ENCODE results near the gene FHIT. TPM values are rescaled to one million over a fixed set of nuclear protein-coding genes. Genes with fewer than 3 reads are reported as not detected.

FHIT gene
- total RNA-seq, result 10.2 TPM

DNA sequence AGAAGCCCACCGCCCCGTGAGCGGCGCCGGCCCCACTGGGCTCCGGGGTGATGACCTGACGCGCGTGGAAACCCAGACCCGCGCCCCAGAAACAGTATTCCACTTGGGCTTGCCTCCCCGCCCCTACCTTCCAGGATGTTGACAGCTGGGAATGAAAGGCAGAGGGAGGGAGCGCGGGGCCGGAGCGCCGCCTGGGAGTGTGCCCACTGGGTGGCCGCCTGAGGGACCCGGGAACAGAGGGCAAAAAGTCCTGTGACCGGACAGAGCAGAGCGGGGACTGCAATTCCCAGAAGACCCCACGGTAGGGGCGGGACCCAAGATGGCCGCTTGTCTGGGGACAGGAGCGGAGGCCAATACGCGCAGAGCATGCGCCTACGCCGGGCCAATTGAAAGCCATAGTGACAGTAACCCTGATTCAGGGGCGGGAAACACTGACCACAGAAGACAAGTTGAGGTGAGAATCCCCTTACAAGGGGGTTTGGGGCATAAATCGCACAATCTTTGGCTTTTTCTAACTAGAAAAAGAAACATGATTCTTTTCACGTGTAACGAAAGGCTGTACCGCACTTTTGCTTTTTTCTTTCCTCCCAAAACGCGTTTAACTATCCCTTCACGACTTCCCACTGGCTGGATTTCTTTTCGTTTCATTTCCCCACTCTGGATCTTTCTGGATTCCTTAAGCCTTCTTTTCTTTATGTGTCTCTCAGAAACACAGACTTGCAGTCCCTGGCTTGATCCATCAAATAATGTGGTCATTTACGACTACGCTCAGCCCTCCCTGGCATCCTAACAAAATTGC is at the start of gene FHIT:
FHIT (minus strand) TSS at position 279 of the 799 bp plus-strand sequence.
- DNase-seq (ENCODE audit: low spot score) (peak; percentile 97), ATAC-seq (peak; percentile 100)
- intact Hi-C loops (cut with DNase I), result no loop called here

DNA sequence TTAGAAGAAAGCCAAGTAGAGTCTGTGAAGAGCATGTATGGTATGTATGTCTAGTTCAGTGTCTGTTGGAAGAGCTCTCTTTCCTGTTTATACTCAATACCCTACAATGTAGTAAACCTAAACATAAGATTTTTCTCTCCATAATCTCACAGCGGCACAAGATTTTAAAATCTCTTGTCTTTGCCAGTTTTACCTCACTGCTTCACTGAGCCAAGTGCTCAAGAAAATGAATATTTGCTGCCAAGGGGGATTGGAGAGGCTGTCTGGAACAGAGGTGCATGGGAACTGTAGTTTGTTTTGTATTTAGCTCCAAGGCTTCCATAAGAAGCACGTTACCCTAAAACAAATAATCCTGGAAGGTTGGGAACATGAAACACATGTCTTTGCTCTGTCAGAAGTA is 49.5 kb upstream of the FHIT start:
- DNase-seq (ENCODE audit: low spot score) (no peak), ATAC-seq (no peak)
- intact Hi-C loops (cut with DNase I), result no loop called here

DNA sequence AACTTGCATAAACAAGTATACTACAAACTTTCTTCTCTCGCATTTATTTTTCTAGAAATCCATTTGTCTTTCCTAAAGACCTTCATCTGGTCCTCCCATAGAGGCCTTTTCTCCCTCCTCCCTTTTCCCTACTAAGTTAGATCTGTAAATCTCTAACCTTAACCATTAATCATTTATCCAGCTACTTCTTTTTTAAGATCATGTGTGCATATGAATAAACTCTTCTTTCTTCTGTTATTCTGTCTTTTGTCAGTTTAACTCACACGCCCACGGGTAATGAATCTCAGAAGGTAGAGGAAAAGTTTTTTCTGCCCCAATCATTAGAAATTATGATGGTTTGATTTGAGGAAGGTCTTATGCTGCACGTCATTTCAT is 48.7 kb upstream of the FHIT start:
- intact Hi-C loops (cut with DNase I), result no loop called here
- ATAC-seq (no peak), DNase-seq (ENCODE audit: low spot score) (no peak)

DNA sequence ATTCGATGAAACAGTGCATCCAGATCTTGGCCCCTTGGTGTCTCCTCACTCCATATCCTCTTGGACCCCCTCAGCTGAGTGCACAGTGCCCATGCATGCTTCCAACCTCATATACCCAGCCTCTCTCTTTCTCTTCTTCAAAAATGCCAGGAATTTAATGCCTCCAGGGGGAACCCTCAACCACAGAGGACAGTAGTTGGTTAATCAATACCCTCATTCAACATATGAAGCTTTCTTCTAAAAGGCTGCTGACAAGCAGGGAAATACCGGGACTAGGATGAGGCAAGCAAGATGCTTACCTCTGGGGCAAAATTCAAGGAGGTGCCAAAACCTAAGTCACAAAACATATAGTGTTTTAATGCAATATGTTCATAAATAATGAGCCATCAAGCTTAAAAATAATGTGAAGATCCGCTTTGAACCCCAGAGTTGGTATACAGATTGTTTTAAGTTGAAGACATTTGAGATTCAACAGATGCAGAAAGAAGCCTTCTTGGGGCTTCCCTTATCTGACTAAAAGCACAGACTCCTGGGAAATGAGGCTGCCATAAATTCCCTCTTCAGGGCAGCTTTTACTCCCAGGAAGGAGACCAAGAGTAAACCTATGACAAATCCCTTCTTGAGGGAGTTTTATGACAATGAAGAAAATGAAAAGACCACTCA is 48.2 kb upstream of the FHIT start:
- ATAC-seq (no peak), DNase-seq (ENCODE audit: low spot score) (no peak)
- intact Hi-C loops (cut with DNase I), result no loop called here

DNA sequence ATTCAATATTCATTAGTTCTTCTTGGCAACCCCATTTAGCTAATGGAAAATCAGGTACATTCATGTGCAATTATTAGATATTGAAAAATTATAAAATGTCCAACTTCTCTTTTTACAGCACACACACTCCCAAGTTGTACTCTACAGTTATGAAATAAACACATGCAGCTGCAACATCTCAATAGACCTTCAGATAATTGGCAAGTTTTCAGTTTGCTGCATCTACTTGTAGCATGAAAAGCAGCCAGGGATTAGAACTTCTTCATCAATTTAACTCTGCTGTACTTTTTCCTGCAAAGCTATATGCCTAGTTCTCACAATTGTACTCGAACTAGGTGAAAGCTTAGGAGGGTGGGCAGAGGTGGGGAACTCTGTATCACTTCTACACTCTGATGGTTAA is 46.6 kb upstream of the FHIT start:
- ATAC-seq, result no peak
- intact Hi-C loops (cut with DNase I), result no loop called here
- DNase-seq (ENCODE audit: low spot score), result no peak

DNA sequence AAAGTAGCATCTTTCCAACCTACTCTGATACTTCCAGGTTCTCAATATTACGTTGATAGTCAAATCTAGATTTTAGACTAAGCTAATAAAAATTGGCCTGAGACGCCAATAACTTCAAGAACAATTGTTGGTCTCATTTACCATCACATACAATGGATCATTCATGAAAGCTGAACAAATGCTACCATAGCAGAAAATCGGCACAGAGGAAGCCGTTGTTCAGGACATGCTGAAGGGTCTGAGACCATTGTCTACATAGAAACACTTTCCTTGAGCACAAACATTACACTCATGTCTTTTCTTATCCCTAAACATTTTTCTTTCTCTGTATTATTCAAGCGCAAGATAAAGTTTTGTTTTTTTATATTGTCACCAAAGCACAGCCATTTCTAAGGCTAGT is 37.2 kb upstream of the FHIT start:
- DNase-seq (ENCODE audit: low spot score), result no peak
- ATAC-seq, result no peak
- intact Hi-C loops (cut with DNase I), result no loop called here

DNA sequence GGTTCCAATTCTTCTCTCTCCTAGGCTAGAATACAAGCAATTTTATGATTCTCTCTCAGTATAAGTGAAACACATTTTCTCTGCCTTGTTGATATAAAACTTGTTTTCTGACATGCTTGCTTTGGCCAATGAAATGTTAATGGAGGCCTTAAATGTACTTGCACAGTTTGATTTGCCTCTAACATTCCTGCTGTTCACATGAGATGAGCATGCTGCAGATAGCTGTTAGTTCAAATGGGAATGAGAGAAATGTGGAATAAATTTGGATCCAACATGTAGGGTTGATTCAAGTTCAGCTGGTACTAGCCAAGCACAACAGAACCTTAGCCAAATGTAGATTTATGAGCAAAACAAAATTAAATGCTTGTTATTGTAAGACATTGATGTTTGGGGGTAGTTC is 32.6 kb upstream of the FHIT start:
- ATAC-seq (no peak), DNase-seq (ENCODE audit: low spot score) (no peak)
- intact Hi-C loops (cut with DNase I), result no loop called here

DNA sequence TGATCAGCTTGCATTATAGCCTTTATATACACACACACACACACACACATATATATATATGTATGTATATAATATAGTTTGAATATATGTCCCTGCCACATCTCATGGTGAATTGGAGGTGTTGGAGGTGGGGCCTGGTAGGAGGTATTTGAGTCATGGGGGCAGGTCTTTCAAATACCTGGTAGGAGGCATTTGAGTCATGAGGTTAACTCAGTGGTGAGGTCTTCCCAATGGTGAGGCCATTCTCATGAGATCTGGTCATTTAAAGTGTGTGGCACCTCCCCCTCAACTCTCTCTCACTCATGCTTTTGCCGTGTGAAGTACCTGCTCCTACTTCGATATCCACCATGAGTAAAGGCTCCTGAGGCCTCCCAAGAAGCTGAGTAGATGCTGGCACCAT is 27.5 kb upstream of the FHIT start:
- intact Hi-C loops (cut with DNase I), result no loop called here
- ATAC-seq (no peak), DNase-seq (ENCODE audit: low spot score) (no peak)

DNA sequence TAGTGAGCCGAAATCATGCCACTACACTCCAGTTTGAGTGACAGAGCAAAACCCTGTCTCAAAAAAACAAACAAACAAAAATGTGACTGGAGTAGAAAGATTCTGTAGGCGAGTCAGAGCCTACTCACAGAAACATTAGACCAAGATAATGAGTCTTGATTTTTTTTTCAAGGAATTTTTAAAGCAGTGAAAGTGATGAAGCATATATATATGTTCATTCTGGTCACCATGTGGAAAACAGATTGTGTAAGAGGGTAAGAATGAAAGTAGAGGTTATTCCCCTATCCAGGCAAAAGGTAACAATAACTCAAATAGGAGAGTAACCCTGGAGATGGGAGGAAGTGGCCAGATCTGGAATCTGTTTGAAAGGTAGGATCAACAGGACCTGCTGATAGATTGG is 26.2 kb upstream of the FHIT start:
- intact Hi-C loops (cut with DNase I), result no loop called here
- ATAC-seq, result no peak
- DNase-seq (ENCODE audit: low spot score), result no peak

DNA sequence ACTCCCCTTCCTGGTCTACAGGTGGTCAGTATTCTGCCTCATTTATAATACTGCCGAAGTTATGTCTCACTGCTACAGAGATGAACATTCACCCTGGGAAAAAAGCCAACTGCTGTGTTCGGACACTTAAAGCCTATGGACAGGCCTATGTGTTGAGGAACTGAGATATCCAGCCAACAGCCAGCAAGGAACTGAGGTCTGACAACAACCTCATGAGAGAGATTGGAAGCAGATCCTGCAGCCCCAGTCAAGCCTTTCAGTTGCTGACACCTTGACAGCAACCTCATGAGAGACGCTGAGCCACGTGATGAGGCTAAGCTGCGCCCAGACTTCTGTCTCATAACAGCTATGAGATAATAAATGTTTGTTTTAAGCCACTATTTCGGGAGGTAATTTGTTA is 18.2 kb upstream of the FHIT start:
- intact Hi-C loops (cut with DNase I), result no loop called here
- DNase-seq (ENCODE audit: low spot score), result no peak
- ATAC-seq, result no peak

DNA sequence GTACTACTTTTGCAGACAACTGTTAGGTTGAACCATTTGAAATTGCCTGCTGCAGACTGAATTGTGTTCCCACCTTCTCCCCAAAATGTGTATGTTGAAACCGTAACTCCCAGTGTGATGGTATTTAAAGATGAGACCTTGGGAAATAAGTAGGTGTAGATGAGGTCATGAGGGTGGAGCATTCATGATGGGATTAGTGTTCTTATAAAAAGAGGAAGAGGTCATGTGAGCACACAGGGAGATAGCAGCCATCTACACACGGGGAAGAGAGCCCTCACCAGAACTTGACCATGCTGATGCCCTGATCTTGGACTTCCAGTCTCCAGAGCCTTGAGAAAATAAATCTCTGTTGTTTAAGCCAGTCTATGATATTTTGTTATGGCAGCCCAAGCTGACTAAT is 17.4 kb upstream of the FHIT start:
- DNase-seq (ENCODE audit: low spot score) (no peak), ATAC-seq (no peak)
- intact Hi-C loops (cut with DNase I), result no loop called here

DNA sequence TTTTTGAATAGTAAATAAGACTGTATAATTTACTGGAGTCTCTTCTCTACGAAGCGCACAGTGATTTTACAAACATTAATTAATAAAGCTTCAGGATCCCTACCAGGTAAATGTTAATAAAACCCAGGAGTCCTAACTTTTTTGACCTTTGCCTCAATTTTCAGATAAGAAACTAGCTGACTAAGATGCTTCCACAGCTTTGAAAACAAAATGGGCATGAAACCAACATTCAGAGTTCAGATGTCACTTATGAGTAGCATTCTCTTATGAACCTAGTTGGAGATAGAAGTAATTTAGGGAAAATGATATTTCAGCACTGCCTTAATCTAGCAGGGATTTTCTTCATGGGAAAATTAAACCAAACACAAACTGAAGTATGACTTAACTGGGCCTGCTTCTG is 13.0 kb upstream of the FHIT start:
- DNase-seq (ENCODE audit: low spot score) (no peak), ATAC-seq (no peak)
- intact Hi-C loops (cut with DNase I), result no loop called here

DNA sequence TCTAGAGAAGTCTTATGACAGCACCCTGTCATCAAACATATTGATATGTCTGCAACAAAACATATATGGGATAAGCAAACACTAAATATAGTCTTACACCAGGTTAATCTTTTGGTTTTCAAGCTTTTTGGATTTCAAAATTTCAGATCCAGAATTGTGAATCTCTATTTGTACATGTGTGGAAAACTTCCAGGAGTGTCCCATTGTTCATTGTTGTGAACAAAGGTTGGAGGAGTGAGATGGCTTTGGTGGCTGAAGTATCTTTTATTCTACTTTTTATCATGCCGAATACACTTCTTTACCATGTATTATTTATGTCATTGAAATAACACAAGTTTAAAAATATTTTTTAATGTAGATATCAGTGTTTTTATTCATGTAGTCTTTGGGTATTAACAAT is 5.9 kb upstream of the FHIT start:
- intact Hi-C loops (cut with DNase I), result no loop called here
- DNase-seq (ENCODE audit: low spot score) (no peak), ATAC-seq (no peak)

DNA sequence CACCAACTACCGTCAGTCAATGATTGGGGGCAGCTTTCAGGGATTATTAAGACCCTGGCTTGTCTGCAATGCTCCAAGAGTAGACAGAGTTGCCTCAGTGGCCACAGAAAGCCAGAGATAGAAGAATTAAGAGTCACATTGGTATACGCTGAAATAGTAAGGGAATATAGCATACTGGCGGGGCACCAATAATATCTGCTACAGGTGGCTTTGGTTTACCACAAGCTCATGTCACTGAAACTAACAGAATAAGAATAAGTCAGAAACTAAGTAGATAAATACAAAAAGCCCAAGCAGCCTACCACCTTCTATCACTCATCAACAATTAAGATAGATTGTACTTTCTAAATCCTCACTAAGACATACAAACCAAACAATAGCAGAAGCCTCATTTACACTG is 2.5 kb upstream of the FHIT start:
- ATAC-seq (no peak), DNase-seq (ENCODE audit: low spot score) (no peak)
- intact Hi-C loops (cut with DNase I), result no loop called here

DNA sequence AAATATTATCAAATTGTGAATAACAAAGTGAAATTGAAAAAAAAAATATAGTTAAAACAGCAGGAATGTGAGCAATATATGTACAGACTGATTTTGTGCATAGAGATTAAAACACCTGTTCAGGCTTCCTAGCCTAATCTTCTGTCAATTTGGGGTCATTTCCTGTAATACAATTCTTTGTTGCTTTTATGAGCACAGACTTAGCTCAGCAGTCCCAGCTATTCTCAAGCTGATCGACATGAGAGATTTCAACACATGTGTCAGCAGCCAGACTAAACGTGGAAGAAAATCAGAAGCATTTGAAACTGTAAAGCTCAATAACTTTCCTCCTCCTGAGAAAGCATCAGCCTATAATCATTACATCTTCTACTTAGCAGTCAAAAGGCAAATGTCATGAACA is 1.6 kb upstream of the FHIT start:
- ATAC-seq (no peak), DNase-seq (ENCODE audit: low spot score) (no peak)
- intact Hi-C loops (cut with DNase I), result no loop called here

DNA sequence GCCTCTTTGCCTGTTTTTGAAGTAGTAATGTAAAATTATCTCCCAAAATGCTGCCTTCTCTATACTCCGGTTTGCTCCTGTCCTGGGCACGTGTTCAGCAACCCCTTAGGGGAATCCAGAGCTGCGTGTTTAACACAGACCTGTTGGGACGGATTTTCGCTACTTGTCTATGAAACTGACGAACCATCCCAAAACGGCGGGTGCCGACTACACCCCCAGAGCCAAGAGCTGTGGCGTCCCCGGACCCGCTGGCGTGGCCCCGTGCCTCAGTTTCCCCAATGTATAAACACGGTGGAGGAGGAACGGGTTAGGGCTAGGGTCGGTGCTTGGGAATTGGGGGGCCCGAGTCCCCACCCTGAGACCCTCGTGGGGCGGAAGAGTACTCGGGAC is 473 bp downstream of the FHIT start:
- DNase-seq (ENCODE audit: low spot score), result peak; percentile 70
- ATAC-seq, result peak; percentile 78
- intact Hi-C loops (cut with DNase I), result no loop called here

DNA sequence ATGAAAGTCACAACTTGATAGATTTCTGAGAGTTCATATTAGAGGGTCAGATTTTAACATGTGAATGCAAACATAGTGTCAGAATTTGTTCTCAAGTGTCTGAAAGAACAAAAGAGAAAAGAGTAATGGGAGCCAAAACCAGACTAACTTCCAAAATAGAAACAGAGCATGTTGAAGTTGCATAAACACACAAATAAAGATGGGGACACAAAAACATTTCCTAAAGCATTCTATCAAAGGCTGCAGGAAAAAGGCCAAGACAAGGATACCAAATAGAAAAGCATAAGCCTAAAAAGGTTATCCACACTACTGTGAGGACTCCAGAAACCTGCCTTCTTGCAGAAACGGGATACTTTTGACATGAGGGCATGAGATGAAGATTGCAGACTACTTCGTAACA is 2.8 kb downstream of the FHIT start:
- ATAC-seq (no peak), DNase-seq (ENCODE audit: low spot score) (no peak)
- intact Hi-C loops (cut with DNase I), result no loop called here

DNA sequence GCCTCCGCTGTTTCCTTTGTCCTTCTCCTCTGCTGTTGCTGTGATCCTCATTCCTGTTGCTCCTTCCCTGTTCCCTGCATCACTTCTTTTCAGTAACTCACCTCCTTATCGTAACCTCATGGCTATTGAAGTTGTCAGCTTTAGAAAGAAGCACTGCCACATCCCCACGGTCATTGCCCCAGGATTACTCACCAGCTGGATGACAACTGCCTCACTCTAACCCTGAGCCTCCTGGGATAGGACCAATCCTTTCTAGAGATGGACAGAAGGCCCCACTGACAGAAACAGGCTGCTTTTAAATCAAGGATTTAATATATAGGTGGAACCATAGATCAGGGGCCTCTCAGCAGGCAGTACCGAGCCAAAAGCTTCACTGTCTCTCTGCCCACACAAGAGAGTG is 4.1 kb downstream of the FHIT start:
- ATAC-seq, result no peak
- intact Hi-C loops (cut with DNase I), result no loop called here

DNA sequence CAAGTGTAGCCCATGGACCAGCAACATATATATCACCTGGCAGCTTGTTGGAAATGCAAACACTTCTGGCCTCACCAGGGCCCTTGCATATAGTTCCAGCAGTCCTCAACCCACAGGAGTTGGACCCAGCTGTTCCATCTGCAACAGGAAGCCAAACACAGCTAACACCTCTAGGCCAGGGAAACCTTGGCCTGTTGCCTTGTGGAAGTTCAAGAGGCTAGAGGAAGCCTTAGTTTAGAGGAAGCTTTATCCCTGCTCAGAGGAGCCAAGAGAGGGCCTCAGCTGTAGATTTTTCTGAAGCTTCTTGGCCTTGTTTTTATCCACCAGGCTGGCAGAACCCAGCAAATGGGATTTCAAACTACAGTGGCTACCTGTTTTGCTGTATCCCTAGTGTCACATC is 11.4 kb downstream of the FHIT start:
- intact Hi-C loops (cut with DNase I), result no loop called here
- no peak for ATAC-seq
- no peak for DNase-seq (ENCODE audit: low spot score)

More for the DNA sequence above, 4.1 kb downstream of the FHIT start:
- DNase-seq (ENCODE audit: low spot score), result no peak

DNA sequence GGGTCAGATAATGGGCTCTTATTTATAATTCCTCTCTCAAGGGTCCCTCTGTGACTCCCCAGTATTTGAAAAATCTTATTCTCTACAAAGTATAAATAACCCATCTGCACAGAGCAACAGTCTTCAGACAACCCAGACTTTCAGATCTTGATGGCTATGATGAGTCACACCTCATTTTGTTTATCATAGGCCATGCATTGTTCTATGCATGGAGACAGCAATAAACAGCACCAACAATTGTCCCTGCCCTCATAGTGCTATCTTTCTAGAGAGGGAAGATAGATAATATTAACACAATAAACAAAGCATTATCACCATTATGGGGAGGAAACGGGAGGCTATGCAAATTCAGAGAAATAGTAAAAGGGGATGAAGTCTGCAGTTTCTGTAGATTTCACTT is 13.4 kb downstream of the FHIT start:
- ATAC-seq (no peak), DNase-seq (ENCODE audit: low spot score) (no peak)
- intact Hi-C loops (cut with DNase I), result no loop called here

DNA sequence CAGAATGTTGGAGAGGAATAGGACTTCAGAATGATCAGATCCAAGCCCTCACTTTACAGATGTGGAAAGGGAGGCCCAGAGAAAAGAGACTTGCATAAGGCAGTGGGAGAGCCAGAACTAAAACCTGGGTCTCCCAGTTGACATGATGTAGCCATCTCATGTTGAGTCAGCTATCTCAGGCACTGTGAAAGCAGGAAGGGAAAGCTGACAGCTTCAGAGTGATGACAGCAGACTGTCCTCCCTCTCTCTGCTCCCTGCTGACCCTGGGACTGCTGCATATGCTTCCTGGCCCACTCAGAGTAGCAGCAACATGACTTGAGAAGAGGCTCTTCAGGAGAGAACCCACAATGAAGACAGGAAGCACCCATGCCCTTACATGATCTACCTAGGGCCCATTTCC is 14.7 kb downstream of the FHIT start:
- intact Hi-C loops (cut with DNase I), result no loop called here
- DNase-seq (ENCODE audit: low spot score) (no peak), ATAC-seq (no peak)

All from sciatic nerve (tissue), 2 donors.